A549 treated with Mapracorat at 1 μM for 4 hours (cell line): ENCODE results near the gene DDX60. TPM values are rescaled to one million over a fixed set of nuclear protein-coding genes. Genes with fewer than 3 reads are reported as not detected.

Experiments used
- total RNA-seq: library from RNA; stranded (reverse); fragments of 200-300 nt; extraction: Qiagen RNA extraction; gene quantifications from 5 replicates; pipeline ENCODE4 v1.2.3, GENCODE V29; 2022

DDX60 gene
- 1.6 to 2.8 TPM (median 2.1 TPM) in 5 replicates for total RNA-seq

GRCh38 chr4:168318266-168318895 lies at the start of gene DDX60:
DDX60 (minus strand) TSS chr4:168318752; CDS start chr4:168311259, 7,493 bp downstream.

Other genes starting within 250 kb of the DDX60 start
- 2.4 to 3.0 TPM (median 2.8 TPM) in 5 replicates for gene ANXA10, start 226.2 kb downstream of the DDX60 start, total RNA-seq
- gene DDX60L, start 161.7 kb upstream of the DDX60 start, total RNA-seq, result 8.2 to 10.1 TPM (median 9.1 TPM) in 5 replicates
- gene PALLD, start 178.3 kb upstream of the DDX60 start, total RNA-seq, result 54.9 to 81.3 TPM (median 72.5 TPM) in 5 replicates